Measurements from ENCODE around the gene TAF8.
"Not testable (repeated sequence)": the region's sequence is repeated elsewhere in the genome, so short reads cannot be mapped to it uniquely, and the experiment has no call there.

The TAF8 gene

DNA sequence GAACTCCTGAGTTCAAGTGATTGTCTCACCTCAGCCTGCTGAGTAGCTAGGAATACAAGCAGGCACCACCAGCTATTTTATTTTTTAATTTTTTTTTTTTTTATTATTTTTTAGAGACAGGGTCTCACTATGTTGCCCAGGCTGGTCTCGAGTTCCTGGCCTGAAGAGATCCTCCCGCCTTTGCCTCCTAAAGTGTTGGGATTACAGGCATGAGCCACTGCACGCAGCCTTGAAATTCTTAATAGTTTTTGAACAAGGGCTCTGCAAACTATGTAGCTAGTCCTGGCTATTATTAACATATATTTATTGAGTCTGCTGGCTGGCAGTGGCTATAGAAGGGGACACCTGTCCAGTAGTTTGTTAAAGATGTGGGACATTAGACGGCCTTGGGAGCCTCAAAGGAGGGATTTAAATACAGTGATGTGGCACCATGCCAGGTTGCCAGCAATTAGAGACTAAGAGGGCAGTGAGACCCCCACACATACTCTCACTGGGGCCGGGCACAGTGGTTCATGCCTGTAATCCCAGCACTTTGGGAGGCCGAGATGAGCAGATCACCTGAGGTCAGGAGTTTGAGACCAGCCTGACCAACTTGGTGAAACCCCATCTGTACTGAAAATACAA lies 21.1 kb upstream of the TAF8 start:
- DNase-seq (ENCODE audit: low read depth): no peak

DNA sequence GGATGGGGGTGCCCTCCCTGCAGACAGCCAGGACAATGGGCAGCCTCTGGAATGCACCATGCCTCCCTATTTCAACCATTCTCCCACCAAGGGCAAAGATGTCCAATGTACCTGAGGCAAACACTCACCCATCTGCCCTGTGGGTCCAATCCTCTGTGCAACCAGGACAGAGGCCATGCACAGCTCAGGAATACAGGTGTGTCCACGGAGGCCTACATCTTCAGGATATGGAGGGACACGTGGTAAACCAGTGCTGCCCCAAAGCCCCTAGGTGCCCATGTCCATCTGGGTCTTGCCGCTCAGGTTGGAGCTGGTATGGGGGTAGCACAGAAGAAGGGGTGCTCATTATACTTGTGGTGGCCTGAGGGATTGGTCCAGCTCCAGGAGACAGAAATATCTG lies 20.4 kb upstream of the TAF8 start:
- no peak for DNase-seq (ENCODE audit: low read depth)

DNA sequence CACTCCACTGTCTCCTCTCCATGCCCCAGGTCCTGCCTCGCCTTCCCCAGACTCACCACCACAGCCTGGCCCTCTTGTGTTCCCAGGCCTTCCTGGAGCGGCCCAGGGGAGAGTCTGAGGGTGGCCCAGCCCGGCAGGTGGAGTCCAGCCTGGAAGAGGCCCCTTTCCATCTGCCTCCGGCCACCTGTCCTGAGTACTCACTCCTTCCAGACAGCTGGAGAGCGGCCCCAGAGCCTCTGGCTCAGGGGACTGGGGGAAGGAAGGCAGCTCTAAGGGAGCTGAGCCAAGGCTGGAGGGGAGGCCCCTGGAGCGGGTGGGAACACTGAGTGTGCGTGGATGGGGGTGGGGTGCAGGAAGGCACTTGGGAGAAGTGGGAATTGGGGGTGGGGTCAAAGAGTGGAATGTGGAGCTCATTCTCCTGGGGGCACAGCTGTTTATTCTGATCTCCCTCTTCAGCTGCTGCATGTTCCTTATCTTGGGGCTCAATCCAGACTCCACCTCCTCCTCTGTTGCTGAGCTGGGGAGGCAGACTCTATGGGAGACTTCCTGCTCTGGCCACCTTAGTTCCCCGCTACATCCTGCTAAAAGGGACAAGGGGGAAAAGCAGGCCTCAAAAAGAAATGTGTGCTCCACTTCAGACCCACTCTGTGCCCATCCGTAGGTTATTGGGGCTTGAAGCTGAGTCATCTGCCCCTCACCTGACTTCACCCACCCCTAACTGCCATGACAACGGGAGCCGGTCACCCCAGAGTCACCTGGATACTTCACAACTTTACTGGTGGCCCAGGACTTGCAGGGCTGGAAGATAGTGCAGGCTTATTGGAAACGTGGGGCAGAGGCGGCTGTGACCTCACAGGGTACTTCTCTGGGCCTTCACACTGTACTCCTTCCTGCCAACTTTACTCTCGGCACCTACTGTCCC lies 19.5 kb upstream of the TAF8 start:
- DNase-seq (ENCODE audit: low read depth): peak; percentile 31

DNA sequence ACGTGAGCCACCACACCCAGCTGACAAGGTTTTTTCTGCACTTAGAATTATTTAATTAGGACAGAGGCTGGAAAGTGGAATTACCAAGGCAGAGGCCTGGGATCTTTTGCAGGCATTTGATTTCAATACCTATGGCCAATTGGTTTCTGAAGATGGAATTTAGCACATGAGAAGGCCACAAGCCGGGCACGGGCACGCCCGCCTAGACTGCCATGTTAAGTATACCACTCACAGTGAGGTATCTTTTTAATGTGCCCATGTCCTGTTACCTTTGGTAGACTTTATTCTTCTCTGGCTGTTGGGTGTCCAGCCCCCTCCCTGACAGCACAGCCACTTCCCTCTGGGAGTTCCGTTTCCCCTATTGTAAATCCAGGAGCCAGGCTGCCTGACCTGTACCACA lies 18.0 kb upstream of the TAF8 start:
- no peak for DNase-seq (ENCODE audit: low read depth)

DNA sequence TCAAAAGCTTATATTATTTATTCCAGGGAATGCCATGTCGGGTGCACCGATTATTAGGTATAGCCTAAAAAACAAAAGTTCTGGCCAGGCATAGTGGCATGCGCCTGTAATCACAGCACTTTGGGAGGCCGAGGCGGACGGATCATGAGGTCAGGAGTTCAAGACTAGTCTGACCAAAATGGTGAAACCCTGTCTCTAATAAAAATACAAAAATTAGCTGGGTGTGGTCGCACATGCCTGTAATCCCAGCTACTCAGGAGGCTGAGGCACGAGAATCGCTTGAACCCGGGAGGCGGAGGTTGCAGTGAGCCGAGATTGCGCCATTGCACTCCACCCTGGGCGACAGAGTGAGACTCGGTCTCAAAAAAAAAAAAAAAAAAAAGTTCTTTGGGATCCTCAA lies 12.7 kb upstream of the TAF8 start:
- not testable (repeated sequence) for DNase-seq (ENCODE audit: low read depth)

DNA sequence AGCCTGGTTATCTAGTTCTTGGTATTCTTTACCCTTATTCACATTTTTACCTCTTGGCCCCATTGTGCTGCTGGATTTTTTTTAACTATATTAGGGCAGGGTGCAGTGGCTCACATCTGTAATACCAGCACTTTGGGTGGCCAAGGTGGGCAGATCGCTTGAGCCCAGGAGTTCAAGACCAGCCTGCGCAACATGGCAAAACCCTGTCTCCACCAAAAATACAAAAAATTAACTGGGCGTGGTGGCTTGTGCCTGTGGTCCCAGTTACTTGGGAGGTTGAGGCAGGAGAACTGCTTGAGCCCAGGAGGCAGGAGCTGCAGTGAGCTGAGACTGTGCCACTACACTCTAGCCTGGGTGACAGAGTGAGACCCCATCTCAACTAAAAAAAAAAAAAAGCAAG lies 12.2 kb upstream of the TAF8 start:
- no peak for DNase-seq (ENCODE audit: low read depth)

DNA sequence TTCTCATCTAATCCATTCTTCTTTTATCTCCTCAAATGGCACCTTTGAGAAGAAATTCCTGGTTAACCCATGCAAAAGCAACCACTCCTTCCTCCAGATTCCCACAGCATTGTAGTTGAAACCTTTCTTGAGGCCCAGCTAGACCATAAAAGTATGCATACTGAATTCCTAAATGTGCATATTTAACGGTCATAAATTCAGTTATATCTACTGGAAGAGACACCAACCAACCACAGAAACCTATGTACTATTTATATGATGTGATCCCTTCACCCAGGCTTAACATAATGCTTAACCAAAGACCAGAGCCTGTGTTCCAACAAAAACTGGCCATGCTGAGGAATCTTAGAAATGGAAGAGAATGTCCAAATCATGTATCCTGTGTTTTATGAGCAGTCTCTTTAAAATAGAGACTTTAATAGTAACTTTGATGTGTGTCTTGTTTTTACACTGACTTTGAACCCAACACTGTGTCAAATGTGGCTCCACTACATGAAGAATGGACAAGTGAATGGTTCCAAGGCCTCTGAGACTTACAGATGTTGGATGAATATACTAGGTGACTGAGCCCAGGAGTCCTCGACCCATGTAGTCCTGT lies 11.4 kb upstream of the TAF8 start:
- no peak for DNase-seq (ENCODE audit: low read depth)

DNA sequence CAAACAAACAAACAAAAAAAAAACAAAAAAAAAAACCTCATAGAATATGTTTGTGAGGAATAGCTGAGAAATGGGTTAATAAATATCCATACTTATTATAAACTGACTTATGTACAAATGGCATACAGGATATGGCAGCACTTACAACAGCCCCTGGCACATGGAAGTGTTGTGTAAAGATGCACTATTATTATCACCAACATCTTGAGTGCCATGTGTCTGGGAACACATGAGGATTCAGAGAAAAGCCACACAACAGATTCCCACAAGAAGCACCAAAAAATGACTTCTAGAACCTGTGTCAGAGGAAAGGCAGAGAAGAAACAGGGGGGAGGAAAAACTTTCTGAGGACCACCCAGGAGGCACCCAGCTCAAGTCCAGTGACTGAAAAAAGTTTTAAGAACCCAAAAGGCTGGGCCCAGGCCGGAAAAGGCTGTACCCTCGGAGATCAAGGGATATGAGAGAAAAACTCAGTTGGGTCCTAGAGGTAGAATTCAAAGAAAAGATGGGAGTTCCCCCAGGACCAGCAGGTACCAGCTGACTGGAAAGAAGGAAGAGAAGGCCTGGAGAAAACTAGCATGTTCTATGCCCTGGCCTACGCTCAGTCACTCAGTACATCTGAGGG lies 9.4 kb upstream of the TAF8 start:
- no peak for DNase-seq (ENCODE audit: low read depth)

DNA sequence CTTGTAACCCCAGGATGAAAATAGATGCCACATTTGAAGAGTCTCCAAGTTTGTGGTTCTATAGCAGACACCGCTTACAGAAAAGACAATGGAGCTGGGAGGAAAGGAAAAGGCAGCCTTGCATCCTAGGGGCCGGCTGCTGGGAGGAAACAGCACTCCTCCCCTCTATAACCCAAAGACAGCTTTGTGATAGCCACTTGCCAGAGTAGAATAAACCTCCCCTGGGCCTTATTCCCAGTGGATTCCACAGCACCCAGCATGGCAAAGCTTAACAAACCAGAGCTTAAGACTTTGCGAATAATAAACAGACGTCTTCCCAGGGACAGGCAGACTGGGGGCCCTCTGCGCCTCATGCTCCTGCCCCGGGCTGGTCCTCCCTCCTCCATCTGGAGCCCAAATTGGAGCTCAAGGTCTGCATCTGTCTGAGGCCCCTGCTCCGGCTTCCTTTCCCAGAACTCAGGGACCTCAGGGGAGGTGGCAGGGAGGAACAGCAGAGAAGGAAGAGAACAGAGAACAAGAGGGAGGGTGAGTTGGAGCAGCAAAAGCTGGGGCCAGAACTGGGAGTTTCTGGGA lies 8.8 kb upstream of the TAF8 start:
- no peak for DNase-seq (ENCODE audit: low read depth)

DNA sequence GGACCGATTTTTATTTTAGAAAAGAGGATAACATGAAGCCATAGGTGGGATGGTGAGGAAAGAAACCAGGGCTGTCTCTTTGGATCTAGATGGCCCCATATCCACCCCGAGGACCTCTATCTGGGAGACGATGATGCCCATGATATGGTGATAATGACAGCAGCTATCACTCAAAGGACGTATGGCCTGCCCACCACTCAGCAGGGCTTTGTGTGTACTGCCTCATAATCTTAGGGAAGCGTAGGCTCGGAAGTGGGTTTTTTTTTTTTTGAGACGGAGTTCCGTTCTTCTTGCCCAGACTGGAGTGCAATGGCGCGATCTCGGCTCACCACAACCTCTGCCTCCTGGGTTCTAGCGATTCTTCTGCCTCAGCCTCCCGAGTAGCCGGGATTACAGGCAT lies 8.2 kb upstream of the TAF8 start:
- DNase-seq (ENCODE audit: low read depth): no peak

DNA sequence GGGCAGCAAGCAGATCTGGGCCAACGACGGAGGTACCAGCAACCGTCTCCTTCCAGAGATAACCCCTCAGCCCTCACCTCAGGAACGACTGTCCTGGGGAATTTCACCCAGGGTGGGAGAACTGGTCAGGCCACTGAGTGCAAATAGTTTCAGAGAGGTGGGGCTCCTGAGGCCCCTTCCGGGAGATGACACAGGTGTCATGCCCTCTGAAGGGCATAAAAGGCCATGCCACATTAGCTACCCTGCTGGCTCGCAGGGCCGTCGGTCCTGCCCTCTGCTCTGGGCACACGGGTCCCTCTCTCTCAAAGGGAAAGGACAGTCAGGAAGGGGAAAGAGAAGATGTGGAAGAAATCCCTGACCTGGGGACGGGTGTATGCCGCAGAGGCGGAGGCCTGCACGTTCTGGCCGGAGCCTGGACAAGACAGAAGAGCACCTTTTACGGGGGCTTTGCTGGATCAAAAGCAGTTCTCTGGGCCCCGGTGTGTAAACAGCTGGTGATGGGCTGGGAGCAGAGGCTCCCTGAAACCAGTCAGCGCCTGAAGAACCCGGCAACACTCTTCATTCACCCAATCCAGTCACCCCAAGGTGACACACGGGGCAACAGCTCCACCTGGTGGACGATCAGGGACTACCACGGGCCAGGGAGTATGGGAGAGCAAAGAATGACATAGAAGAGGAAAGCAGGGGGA lies 6.4 kb upstream of the TAF8 start:
- peak; percentile 74 for DNase-seq (ENCODE audit: low read depth)

DNA sequence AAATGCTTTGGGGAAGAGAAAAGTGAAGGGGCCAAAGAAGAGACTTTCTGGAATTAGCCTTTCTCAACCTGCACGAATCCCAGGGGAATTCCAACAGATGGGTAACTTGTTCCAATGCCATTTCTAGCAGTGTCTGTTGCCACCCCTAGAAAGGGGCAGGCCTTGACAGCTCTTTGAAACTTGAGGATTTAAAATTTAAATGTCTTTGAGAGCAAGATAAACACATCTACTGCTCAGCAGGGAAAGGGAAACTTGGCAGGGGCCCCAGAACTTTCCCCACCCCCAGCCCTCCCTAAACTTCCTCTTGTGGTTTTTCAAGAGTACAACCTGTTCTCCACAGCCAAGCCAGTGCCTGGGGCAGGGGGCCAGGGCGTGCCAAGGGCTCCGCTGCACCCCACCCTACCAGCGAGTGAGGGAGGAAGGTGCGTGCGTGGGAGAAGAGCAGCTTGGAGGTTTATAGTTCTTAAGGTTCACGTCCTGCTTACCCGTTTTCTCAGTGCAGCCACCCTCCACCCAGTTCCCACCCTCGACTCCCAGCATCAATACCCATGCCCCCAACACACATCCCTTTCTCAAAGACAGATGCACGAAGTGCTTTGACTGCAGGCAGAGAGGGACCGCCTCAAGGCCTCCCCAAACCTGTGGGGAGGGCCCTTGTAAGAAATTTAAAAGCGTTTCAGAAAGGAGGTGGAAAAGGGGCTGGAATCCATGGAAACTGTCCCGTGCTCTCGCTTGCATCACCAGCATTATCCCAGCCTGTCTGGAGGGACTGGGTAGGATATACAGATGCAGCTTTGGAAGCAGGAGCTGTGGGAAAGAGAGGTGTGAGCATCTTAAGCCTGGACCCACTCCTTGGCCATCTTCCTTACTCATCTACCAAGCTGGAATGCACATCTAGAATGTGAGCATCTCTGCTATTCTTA lies 4.5 kb upstream of the TAF8 start:
- peak; percentile 71 for DNase-seq (ENCODE audit: low read depth)

DNA sequence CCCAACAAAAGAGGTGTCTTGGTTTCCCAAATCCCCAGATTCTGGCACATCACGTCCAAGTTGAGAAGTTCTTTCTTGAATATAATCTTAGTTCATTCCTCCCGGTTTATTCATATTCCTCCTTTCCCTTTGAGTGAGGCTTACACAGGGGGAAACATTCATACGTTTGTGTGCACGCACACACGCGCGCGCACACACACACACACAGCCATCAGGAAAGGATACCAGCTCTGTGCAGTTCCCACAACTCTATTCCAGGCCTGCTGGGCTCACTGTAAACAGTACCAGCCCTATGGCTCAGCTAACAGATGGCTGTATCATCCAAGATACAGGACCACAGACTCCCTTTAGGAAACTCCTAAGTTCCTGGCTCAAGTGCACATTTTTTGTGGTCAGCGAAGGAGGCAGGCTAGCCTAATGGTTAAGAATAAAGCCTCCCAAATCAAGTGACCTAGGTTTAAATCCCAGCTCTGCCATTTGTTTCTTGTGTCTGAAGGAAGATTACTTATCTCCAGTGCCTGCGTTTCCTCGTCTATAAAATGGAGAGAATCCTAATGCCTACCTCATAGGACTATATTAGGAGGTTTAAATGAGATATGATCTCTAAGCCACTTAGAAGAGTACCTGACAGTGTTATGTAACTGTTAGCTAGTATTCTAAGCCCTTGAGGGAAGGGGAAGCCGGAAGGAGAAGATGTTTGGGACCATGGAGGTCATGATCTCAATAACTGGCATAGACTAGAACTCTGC lies 3.7 kb upstream of the TAF8 start:
- no peak for DNase-seq (ENCODE audit: low read depth)

DNA sequence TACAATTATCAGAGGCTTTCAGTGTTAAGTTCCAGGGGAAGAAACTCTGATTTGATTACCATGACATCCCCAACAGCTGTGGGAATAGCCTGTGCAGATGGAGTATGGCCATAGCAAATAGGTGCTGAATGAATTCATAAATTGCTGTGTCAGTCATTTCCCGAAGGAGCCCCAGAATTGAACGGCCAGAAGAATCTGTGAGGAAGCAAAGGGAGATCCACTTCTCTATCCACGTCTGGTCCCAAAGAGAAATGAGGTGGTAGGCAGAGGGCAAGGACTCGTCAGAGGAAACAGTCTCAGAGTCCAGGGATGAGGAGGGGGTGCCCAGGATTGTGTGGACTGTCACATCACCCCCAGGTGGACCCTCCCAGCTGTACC lies 3.1 kb upstream of the TAF8 start:
- no peak for DNase-seq (ENCODE audit: low read depth)

DNA sequence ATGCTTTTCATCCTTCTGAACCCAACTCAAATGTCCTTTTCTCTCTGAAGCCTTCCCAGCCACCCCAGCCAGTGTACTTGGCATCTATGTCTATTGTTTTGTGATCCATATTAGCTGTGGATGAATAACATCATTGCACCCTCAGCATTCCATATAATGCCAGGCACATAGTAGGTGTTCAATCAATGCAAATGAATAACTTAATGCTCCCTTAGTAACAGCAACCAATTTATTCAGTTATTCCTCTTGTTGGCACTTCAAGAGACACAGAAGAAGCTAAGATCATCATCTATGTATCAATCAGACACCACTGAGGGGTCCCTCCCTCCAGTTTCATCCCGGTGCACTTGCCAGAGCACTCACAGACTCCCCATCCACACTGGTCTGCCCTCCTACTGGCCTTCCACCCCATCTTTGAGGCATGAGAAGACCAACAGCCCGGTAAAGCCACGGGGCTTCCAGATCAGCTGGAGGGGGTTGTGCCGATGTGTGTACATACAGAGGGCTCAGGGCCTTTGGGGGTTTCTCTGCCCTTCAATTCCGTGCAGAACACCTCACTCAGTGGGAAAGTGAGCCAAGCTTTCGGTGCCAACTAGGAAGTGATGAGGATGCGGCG lies 2.4 kb upstream of the TAF8 start:
- no peak for DNase-seq (ENCODE audit: low read depth)

DNA sequence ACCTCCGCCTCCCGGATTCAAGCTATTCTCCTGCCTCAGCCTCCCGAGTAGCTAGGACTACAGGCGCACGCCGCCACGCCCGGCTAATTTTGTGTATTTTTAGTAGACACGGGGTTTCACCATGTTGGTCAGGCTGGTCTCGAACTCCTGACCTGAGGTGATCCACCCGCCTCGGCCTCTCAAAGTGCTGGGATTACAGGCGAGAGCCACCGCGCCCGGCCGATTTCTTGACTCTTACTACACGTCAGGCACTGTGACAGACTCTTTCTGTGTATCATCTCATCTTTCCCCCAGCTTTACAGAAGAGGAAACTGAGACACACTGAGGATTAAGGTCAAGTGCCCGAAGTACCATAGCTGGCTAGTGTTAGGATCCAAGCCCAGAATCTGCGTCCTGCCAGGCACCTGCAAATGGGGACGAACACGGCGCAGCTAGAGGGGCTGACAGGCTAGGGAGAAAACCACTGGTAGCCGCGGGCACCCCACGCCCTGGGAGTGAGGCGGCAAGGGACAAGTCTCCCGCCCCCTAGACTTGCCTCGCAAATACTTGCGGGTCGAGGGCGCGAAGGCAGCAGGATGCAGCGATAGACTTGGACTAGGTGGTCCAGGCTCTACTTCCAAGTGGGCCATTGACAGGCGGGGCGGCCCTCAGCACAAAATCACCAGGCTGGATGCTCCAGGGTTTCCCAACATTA lies 1.1 kb upstream of the TAF8 start:
- no peak for DNase-seq (ENCODE audit: low read depth)

DNA sequence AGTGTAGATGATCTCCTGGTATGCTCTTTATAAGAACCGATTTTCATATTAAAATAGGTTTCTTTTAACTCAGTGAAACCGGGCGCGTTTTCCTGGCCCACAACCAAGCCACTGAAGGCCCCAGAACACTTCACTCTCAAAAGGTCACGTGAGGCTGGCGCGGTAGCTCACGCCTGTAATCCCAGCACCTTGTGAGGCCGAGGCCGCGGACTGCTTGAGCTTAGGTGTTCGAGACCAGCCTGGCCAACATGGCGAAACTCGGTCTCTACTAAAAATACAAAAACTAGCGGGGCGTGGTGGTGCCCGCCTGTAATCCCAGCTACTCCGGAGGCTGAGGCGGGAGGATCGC lies 402 bp upstream of the TAF8 start:
- DNase-seq (ENCODE audit: low read depth): peak; percentile 19

DNA sequence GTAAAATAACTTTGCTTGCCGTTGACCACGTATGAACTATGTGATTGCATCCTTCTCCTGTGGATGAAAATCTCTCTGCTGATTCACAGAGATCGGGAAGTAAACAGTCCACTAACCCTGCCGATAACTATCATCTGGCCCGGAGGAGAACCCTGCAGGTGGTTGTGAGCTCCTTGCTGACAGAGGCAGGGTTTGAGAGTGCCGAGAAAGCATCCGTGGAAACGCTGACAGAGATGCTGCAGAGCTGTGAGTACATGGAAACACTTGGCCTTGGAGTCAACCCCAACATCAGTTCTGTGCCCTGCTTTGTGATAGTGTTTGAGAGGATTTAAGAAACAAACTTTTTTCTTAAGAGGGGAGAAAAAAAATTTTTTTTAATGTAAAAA lies 937 bp downstream of the TAF8 start:
- no peak for DNase-seq (ENCODE audit: low read depth)

DNA sequence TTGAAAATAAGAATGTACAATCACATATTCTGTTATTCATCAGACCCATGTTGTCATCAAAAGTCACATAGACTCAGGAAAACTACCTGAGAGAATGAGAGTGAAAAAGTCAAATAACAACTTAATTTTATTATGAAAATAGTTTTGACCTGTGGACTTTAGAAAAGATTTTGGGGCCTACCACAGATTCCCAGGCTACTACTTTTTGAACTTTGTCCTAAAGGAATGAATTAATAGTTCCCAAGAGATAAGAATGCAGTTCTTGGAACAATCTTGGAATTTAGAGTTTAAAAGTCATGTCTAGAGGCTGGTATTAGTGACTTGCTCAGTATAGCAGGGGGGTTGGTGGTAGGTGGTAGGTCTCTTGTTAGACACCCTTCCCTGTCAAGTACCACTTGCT lies 3.3 kb downstream of the TAF8 start:
- DNase-seq (ENCODE audit: low read depth): no peak

Data from T-helper 22 cell (primary cell).